GM23248 (cell line): ENCODE data around the gene ARHGAP25. TPM values are rescaled to one million over a fixed set of nuclear protein-coding genes. Genes with fewer than 3 reads are reported as not detected.
"Not testable (repeated sequence)": the region's sequence is repeated elsewhere in the genome, so short reads cannot be mapped to it uniquely, and the experiment has no call there.

Source experiments
- DNase-seq: peaks from one replicate; pipeline ENCODE4 v3.0.0-alpha.2; 2015
- H2AFZ ChIP-seq: fragments of 200-600 bp; sonication (generic); 2 replicates; pipeline ENCODE4 v1.6.1; 2016; ENCODE audit warnings: antibody characterized with exemption
- H3F3A ChIP-seq: fragments of 200-600 bp; sonication (generic); 2 replicates; pipeline ENCODE4 v1.6.1; 2016; ENCODE audit warnings: mild to moderate bottlenecking, antibody characterized with exemption, mixed run types; ENCODE audit not compliant: insufficient read depth
- H3K27ac ChIP-seq: fragments of 200-600 bp; sonication (generic); 2 replicates; pipeline ENCODE4 v1.5.1; 2016; ENCODE audit warnings: mild to moderate bottlenecking
- H3K27me3 ChIP-seq: fragments of 200-600 bp; sonication (generic); replicated peaks from 2 replicates; pipeline ENCODE4 v1.6.1; 2016; ENCODE audit warnings: mild to moderate bottlenecking; ENCODE audit not compliant: insufficient read depth
- H3K36me3 ChIP-seq: fragments of 200-600 bp; sonication (generic); 2 replicates; pipeline ENCODE4 v1.6.1; 2016; ENCODE audit warnings: low read depth, mild to moderate bottlenecking
- H3K4me1 ChIP-seq: fragments of 200-600 bp; sonication (generic); 2 replicates; pipeline ENCODE4 v1.6.1; 2016; ENCODE audit warnings: mild to moderate bottlenecking; ENCODE audit not compliant: insufficient read depth
- H3K4me2 ChIP-seq: fragments of 200-600 bp; sonication (generic); one replicate; pipeline ENCODE4 v1.6.1; 2016; ENCODE audit warnings: mild to moderate bottlenecking; ENCODE audit not compliant: unreplicated experiment
- H3K4me3 ChIP-seq: fragments of 200-600 bp; sonication (generic); 2 replicates; pipeline ENCODE4 v1.5.1; 2016; ENCODE audit warnings: mild to moderate bottlenecking
- H3K79me2 ChIP-seq: fragments of 200-600 bp; sonication (generic); 2 replicates; pipeline ENCODE4 v1.6.1; 2016; ENCODE audit warnings: mild to moderate bottlenecking; ENCODE audit not compliant: insufficient read depth
- H3K9ac ChIP-seq: fragments of 200-600 bp; sonication (generic); 2 replicates; pipeline ENCODE4 v1.6.1; 2016; ENCODE audit warnings: mild to moderate bottlenecking
- H3K9me2 ChIP-seq: fragments of 200-600 bp; sonication (generic); 2 replicates; pipeline ENCODE4 v1.6.1; 2016; ENCODE audit warnings: mixed run types, mild to moderate bottlenecking, moderate library complexity; ENCODE audit not compliant: insufficient read depth
- H3K9me3 ChIP-seq: fragments of 200-600 bp; sonication (generic); one replicate; pipeline ENCODE4 v1.6.1; 2017; ENCODE audit warnings: low read depth
- H4K20me1 ChIP-seq: fragments of 200-600 bp; sonication (generic); 2 replicates; pipeline ENCODE4 v1.6.0; 2016; ENCODE audit not compliant: insufficient read depth
- EZH2 ChIP-seq: fragments of 200-600 bp; sonication (generic); IDR thresholded peaks from 2 replicates; pipeline ENCODE4 v1.6.1; 2018; ENCODE audit warnings: antibody characterized with exemption, mild to moderate bottlenecking; ENCODE audit not compliant: insufficient read depth, poor library complexity, severe bottlenecking
- EZH2phosphoT487 ChIP-seq: fragments of 200-600 bp; sonication (generic); IDR thresholded peaks from 2 replicates; pipeline ENCODE4 v1.6.1; 2018; ENCODE audit warnings: antibody characterized with exemption, moderate library complexity, mild to moderate bottlenecking, low read depth; ENCODE audit not compliant: insufficient read depth
- WGBS, 2 experiments: methylation state at CpG; one replicate each; pipeline ENCODE4 v1.1.6; 2015 to 2017; ENCODE audit warnings: low lambda C conversion rate in 2 of 2, low coverage in 1 of 2; ENCODE audit errors: missing lambda C conversion rate in 2 of 2; 5-methylcytosine and 5-hydroxymethylcytosine counted together
- in situ Hi-C: fragments of 300-500 bp; cut with MboI; formaldehyde crosslinking; loops from 2 replicates; pipeline ENCODE4 v1.15.0; 2020
- polyA plus RNA-seq: library from polyadenylated mRNA; unstranded; fragments of >200 nt; fragmentation: Nextera tagmentation; extraction: Ambion mirVana; gene quantifications from 2 replicates; pipeline ENCODE4 v1.2.1, GENCODE V29; 2016
- total RNA-seq: library from RNA; depleted of rRNA; stranded (reverse); fragments of >200 nt; shearing (Covaris generic); gene quantifications from 2 replicates; pipeline ENCODE4 v1.2.3, GENCODE V29; 2014

The ARHGAP25 gene
- total and polyA plus RNA-seq, 2 experiments from 2014 or later: not detected

DNA sequence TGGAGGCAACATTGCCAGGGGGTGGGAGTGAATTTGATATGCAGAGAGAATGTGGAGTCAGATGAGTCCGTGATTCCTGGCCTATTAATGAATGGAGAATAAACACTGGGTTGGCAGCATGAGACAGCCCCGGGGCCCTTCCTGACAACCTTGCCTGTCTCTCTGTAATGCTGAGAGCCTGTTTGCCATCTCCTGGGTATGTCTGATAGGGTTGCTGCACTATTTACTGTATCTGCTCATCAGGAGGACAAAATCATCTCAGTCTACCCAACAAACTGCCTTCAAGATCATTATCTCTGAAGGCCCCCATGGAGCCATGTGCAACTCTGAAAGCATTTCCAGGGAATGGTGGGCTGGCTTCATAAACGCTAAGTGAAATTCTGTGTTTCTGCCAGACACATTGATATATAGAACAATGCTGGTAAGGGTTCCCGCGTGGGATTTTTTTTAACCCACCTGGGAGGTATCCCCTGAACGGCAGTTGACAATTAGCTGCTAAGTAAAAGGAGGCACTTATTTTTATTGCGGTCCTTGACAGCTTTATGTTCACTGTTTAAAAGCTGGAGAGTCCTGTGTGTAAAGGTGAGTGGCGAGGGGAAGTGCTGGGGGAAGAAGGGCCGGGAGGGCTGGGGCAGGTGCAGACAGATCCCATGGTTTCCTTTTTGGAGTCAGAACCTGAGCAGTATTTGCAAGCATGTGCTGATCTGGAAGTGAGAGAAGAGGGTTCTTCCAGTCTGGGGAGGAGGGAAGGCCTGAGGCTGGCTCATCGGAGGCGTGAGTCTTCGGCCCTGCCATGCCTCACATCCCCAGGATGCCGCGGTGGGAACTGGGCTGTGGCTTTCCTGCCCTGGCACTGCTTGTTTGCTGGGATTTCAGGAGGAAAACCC is 64.8 kb downstream of the ARHGAP25 start:
- Histone ChIP-seq H4K20me1 (no peaks in the 10 kb centered on the region), H3K9me2 (no peaks in the 10 kb centered on the region), H3K9me3 (no peaks in the 10 kb centered on the region), H3K4me1 (no peaks in the 10 kb centered on the region), H3K36me3 (no peaks in the 10 kb centered on the region), H3F3A (no peaks in the 10 kb centered on the region), H2AFZ (no peak overlapping the region), H3K79me2 (no peaks in the 10 kb centered on the region), H3K27ac (no peak overlapping the region), H3K4me2 (no peak overlapping the region), H3K4me3 (no peak overlapping the region), H3K9ac (no peak overlapping the region), H3K27me3 (peaks cover 20% of the 10 kb centered on the region)
- WGBS, 2 experiments: 67 to 76% methylated on average over 11 to 14 of the region's 14 CpGs
- TF ChIP-seq EZH2phosphoT487 (no peak), EZH2 (no peak)
- in situ Hi-C loops: no loop called here
- DNase-seq: no peak

DNA sequence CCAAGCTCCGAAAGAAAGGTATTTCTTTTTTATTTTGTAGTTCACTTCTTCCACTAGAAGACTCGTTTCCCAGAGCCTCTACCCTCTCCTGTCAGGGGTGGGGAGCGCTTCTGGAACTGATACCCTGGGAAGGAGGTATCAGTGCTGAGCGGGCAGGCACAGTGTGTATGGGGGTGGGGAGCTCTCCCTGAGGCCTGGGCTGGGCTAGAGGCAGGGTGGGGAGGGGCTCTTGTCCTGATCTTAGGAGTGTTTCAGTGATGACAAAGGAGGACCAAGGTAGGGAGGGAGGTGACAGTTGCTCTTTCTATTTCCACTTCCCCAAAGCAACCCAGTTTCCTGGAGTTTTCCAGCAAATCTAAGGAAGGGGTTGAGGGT is 65.4 kb downstream of the ARHGAP25 start:
- no peaks in the 10 kb centered on the region for H3K9me3 ChIP-seq
- no peaks in the 10 kb centered on the region for H3F3A ChIP-seq
- no peaks in the 10 kb centered on the region for H3K79me2 ChIP-seq
- no peak overlapping the region for H3K4me2 ChIP-seq
- H3K36me3 ChIP-seq: no peaks in the 10 kb centered on the region
- H3K4me1 ChIP-seq: no peaks in the 10 kb centered on the region
- DNase-seq: no peak
- no peak overlapping the region for H3K27ac ChIP-seq
- no peak overlapping the region for H2AFZ ChIP-seq
- in situ Hi-C loops: no loop called here
- no peak overlapping the region for H3K9ac ChIP-seq
- no peak overlapping the region for H3K4me3 ChIP-seq
- WGBS, 2 experiments: 47 to 57% methylated on average over 4 of the region's 4 CpGs
- peaks cover 16% of the 10 kb centered on the region for H3K27me3 ChIP-seq
- H3K9me2 ChIP-seq: no peaks in the 10 kb centered on the region
- H4K20me1 ChIP-seq: no peaks in the 10 kb centered on the region
- no peak for TF ChIP-seq EZH2phosphoT487
- no peak for TF ChIP-seq EZH2

DNA sequence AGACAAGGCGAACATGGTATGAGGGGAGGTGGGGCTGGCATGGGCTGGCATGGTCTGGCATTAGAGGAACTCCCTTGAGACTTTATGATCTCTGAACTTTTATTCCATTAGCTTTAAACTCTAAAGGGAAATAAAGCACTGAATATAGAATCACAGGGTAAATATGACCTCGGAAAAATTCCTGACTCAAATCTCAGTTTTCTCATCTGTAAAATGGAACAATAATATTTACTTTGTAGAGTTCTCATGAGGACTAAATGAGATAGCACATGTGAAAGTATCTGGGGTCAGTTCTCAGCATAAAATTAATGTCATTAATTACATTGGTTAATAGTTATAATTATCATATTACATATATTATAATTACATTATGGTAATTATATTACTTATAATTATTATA is 65.9 kb downstream of the ARHGAP25 start:
- TF ChIP-seq EZH2 (no peak), EZH2phosphoT487 (no peak)

DNA sequence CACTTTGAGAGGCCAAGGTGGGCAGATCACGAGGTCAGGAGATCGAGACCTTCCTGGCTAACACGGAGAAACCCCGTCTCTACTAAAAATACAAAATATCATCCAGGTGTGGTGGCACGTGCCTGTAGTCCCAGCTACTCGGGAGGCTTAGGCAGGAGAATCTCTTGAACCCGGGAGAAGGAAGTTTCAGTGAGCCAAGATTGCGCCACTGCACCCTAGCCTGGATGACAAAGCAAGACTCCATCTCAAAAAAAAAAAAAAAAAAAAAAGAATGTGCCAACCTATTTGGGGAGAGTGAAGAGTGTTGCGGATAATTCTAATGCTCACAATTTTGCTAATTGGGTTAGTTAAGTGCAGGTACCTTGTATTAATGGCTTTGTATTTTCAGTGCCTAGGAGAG is 67.5 kb downstream of the ARHGAP25 start:
- H3K27me3 ChIP-seq: peaks cover 13% of the 10 kb centered on the region
- in situ Hi-C loops, H4K20me1 ChIP-seq, H3K9ac ChIP-seq, H2AFZ ChIP-seq, H3K36me3 ChIP-seq, H3K4me3 ChIP-seq, H3K9me2 ChIP-seq, H3K4me1 ChIP-seq, H3F3A ChIP-seq, H3K79me2 ChIP-seq, DNase-seq, H3K4me2 ChIP-seq, H3K9me3 ChIP-seq, H3K27ac ChIP-seq: not testable (repeated sequence)
- 63% methylated on average over 9 of the region's 9 CpGs for WGBS, 2 experiments

More for the DNA sequence above, 65.9 kb downstream of the ARHGAP25 start:
- H3K27me3 ChIP-seq: peaks cover 13% of the 10 kb centered on the region
- no peak for DNase-seq
- H3K36me3 ChIP-seq: no peaks in the 10 kb centered on the region
- no peaks in the 10 kb centered on the region for H3K9me3 ChIP-seq
- no peak overlapping the region for H3K27ac ChIP-seq
- no peaks in the 10 kb centered on the region for H3K4me1 ChIP-seq
- H3F3A ChIP-seq: no peaks in the 10 kb centered on the region
- H3K4me2 ChIP-seq: no peak overlapping the region
- WGBS, 2 experiments: 43 to 52% methylated on average over 2 of the region's 2 CpGs
- no peak overlapping the region for H2AFZ ChIP-seq
- no peaks in the 10 kb centered on the region for H3K79me2 ChIP-seq
- no peak overlapping the region for H3K9ac ChIP-seq
- H3K4me3 ChIP-seq: no peak overlapping the region
- no peaks in the 10 kb centered on the region for H4K20me1 ChIP-seq
- in situ Hi-C loops: no loop called here
- no peaks in the 10 kb centered on the region for H3K9me2 ChIP-seq

DNA sequence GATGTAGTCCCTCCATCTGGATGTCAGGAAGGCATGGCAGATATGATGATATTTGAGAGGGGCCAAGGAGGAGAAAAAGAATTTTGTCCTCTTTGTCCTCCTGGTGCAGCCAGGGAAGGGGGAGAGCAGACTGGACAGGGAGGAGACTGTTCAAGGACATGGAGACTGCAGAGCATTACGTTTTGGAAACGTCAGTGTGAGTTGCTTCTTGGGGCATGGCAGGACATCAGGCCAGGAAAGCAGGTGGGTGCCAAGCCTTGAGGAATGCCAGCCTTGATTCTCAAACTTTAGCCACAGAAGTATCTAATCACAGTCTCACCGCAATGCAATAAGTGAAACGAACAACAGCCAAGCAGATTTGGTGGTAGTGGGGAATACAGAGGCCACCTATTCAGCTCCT is 70.4 kb downstream of the ARHGAP25 start:
- Histone ChIP-seq H3K27ac (no peak overlapping the region), H2AFZ (no peak overlapping the region), H3K9ac (no peak overlapping the region), H3K9me3 (no peaks in the 10 kb centered on the region), H3K4me1 (0 out of 2 replicates have a peak, but pooled peaks cover 3% of the 10 kb centered on the region), H3K4me2 (no peak overlapping the region), H4K20me1 (no peaks in the 10 kb centered on the region), H3K79me2 (no peaks in the 10 kb centered on the region), H3K4me3 (no peak overlapping the region), H3F3A (no peaks in the 10 kb centered on the region), H3K36me3 (no peaks in the 10 kb centered on the region), H3K9me2 (no peaks in the 10 kb centered on the region), H3K27me3 (peaks cover 6% of the 10 kb centered on the region)
- 66% methylated on average over 4 of the region's 4 CpGs for WGBS, 2 experiments
- in situ Hi-C loops: no loop called here
- no peak for DNase-seq
- TF ChIP-seq EZH2 (no peak), EZH2phosphoT487 (no peak)
